Panc1 (cell line): ENCODE results near the gene CHST8. TPM values are rescaled to one million over a fixed set of nuclear protein-coding genes. Genes with fewer than 3 reads are reported as not detected.

ENCODE experiments used
- ATAC-seq: fragments of 200-7000 bp; cut with Tn5 transposase; 2 replicates; pipeline ENCODE4 v1.9.1; 2020; ENCODE audit warnings: mild to moderate bottlenecking, moderate library complexity
- BruUV-seq: library from RNA; stranded (reverse); fragments of 400-500 nt; replicated peaks from 2 replicates; lab custom pipeline; 2021; lab: Mats Ljungman, UMichigan
- CTCF ChIA-PET: fragments of 300-600 bp; sonication (Branson Sonifier 250); formaldehyde crosslinking; loops from one replicate; lab custom pipeline; 2022; ENCODE audit warnings: antibody characterized with exemption; lab: Charles Lee
- POLR2A ChIA-PET: fragments of 300-600 bp; sonication (Branson Sonifier 250); formaldehyde crosslinking; loops from one replicate; lab custom pipeline; 2022; ENCODE audit warnings: antibody characterized with exemption; lab: Charles Lee
- DNase-seq: peaks from one replicate; pipeline ENCODE4 v3.0.0-alpha.2; 2010; ENCODE audit warnings: low read depth, low spot score
- H3K27ac ChIP-seq: 2 replicates; pipeline ENCODE4 v1.5.1; 2011; ENCODE audit warnings: mild to moderate bottlenecking, low read length, inconsistent platforms
- H3K27me3 ChIP-seq: fragments of 200-500 bp; sonication (Bioruptor generic); 2 replicates; pipeline ENCODE4 v1.6.0; 2014; ENCODE audit warnings: low read length, inconsistent platforms; ENCODE audit not compliant: control insufficient read depth, insufficient read depth
- H3K36me3 ChIP-seq: fragments of 200-500 bp; sonication (Bioruptor generic); 2 replicates; pipeline ENCODE4 v1.5.1; 2014; ENCODE audit warnings: inconsistent platforms, mild to moderate bottlenecking, low read length, moderate library complexity; ENCODE audit not compliant: control insufficient read depth, insufficient read depth
- H3K4me1 ChIP-seq: 2 replicates; pipeline ENCODE4 v1.5.1; 2011; ENCODE audit warnings: inconsistent platforms, mild to moderate bottlenecking, low read length, moderate library complexity; ENCODE audit not compliant: control insufficient read depth, insufficient read depth
- H3K4me3 ChIP-seq, 2 experiments: 2 replicates each; pipeline ENCODE4 v1.5.1; 2011 to 2012; ENCODE audit warnings: low read depth in 2 of 2, low read length in 2 of 2, mild to moderate bottlenecking in 2 of 2, inconsistent platforms in 1 of 2, moderate library complexity in 1 of 2
- H3K9me3 ChIP-seq: fragments of 200-500 bp; sonication (Bioruptor generic); 2 replicates; pipeline ENCODE4 v1.5.1; 2014; ENCODE audit warnings: low read depth, mild to moderate bottlenecking, inconsistent platforms, low read length, moderate library complexity; ENCODE audit not compliant: control insufficient read depth, insufficient read depth
- POLR2AphosphoS5 ChIP-seq: IDR thresholded peaks from 2 replicates; pipeline ENCODE4 v1.6.1; 2012; ENCODE audit warnings: mild to moderate bottlenecking, low read depth, low read length, moderate library complexity
- SIN3A ChIP-seq: IDR thresholded peaks from 2 replicates; pipeline ENCODE4 v1.6.1; 2012; ENCODE audit warnings: low read depth, mild to moderate bottlenecking, low read length, moderate library complexity, borderline replicate concordance; ENCODE audit not compliant: insufficient read depth
- TCF7L2 ChIP-seq: IDR thresholded peaks from 2 replicates; pipeline ENCODE4 v1.6.1; 2011; ENCODE audit warnings: mild to moderate bottlenecking, low read depth, low read length, inconsistent platforms
- in situ Hi-C: cut with HindIII; loops from 2 replicates; pipeline ENCODE4 v1.10.0; 2016; ENCODE audit warnings: low sequenced_read_pairs, low pct_unique_long_range_greater_than_20kb
- intact Hi-C: fragments of 100-400 bp; cut with micrococcal nuclease; formaldehyde crosslinking; loops from one replicate; pipeline ENCODE4 v1.10.0; 2022; ENCODE audit not compliant: unreplicated experiment
- total RNA-seq: library from RNA; stranded (reverse); gene quantifications from one replicate; pipeline ENCODE4 v1.2.1, GENCODE V29; 2021; ENCODE audit not compliant: unreplicated experiment
- TF ChIP-seq, protein P1 (sequence below), 2 experiments: IDR thresholded peaks; 2 replicates each; pipeline ENCODE4 v1.6.1; 2011 to 2012; ENCODE audit warnings: low read depth in 2 of 2, control low read depth in 1 of 2, low read length in 1 of 2, mild to moderate bottlenecking in 1 of 2, moderate library complexity in 1 of 2; ENCODE audit not compliant: insufficient read depth in 1 of 2
- TF ChIP-seq, protein P2 (sequence below): fragments of 450-650 bp; IDR thresholded peaks from 2 replicates; pipeline ENCODE4 v1.5.1; 2017; ENCODE audit warnings: mild to moderate bottlenecking

Gene CHST8
- total RNA-seq, 1 experiment from 2014 or later = 0.28 TPM

GRCh38 chr19:33590224-33590623 lies 31.5 kb upstream of the CHST8 start:
- H3K9me3 ChIP-seq = no peaks in the 10 kb centered on the region; the same call in 1 of the 2 replicates

GRCh38 chr19:33595783-33596182 lies 26.0 kb upstream of the CHST8 start:
- DNase-seq (no peak), ATAC-seq (no peak)
- no peak overlapping the region for H3K27ac ChIP-seq
- no TSS peak for BruUV-seq
- H3K4me3 ChIP-seq = no peak overlapping the region
- POLR2A ChIA-PET = interaction anchor here (0.7 kb wide), 1 partner anchor 27 kb away, joined by 3 read pairs; no protein-coding TSS in a partner anchor
- no peaks in the 10 kb centered on the region for H3K36me3 ChIP-seq
- CTCF ChIA-PET = no interaction called here
- H3K4me1 ChIP-seq = no peaks in the 10 kb centered on the region
- TF ChIP-seq, protein P1, sequence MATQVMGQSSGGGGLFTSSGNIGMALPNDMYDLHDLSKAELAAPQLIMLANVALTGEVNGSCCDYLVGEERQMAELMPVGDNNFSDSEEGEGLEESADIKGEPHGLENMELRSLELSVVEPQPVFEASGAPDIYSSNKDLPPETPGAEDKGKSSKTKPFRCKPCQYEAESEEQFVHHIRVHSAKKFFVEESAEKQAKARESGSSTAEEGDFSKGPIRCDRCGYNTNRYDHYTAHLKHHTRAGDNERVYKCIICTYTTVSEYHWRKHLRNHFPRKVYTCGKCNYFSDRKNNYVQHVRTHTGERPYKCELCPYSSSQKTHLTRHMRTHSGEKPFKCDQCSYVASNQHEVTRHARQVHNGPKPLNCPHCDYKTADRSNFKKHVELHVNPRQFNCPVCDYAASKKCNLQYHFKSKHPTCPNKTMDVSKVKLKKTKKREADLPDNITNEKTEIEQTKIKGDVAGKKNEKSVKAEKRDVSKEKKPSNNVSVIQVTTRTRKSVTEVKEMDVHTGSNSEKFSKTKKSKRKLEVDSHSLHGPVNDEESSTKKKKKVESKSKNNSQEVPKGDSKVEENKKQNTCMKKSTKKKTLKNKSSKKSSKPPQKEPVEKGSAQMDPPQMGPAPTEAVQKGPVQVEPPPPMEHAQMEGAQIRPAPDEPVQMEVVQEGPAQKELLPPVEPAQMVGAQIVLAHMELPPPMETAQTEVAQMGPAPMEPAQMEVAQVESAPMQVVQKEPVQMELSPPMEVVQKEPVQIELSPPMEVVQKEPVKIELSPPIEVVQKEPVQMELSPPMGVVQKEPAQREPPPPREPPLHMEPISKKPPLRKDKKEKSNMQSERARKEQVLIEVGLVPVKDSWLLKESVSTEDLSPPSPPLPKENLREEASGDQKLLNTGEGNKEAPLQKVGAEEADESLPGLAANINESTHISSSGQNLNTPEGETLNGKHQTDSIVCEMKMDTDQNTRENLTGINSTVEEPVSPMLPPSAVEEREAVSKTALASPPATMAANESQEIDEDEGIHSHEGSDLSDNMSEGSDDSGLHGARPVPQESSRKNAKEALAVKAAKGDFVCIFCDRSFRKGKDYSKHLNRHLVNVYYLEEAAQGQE (IDR thresholded peaks at IDR 0.05; ENCODE audit: insufficient read depth in 1 of 2, low read depth in 2 of 2, low read length in 1 of 2) = no peak
- TF ChIP-seq TCF7L2 (no peak), POLR2AphosphoS5 (no peak), SIN3A (no peak)
- TF ChIP-seq, protein P2, sequence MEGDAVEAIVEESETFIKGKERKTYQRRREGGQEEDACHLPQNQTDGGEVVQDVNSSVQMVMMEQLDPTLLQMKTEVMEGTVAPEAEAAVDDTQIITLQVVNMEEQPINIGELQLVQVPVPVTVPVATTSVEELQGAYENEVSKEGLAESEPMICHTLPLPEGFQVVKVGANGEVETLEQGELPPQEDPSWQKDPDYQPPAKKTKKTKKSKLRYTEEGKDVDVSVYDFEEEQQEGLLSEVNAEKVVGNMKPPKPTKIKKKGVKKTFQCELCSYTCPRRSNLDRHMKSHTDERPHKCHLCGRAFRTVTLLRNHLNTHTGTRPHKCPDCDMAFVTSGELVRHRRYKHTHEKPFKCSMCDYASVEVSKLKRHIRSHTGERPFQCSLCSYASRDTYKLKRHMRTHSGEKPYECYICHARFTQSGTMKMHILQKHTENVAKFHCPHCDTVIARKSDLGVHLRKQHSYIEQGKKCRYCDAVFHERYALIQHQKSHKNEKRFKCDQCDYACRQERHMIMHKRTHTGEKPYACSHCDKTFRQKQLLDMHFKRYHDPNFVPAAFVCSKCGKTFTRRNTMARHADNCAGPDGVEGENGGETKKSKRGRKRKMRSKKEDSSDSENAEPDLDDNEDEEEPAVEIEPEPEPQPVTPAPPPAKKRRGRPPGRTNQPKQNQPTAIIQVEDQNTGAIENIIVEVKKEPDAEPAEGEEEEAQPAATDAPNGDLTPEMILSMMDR = no peak
- intact Hi-C loops (no loop called here), in situ Hi-C loops (no loop called here)
- no peaks in the 10 kb centered on the region for H3K9me3 ChIP-seq
- H3K27me3 ChIP-seq = peaks cover 8% of the 10 kb centered on the region; the same call in 1 of the 2 replicates

More at GRCh38 chr19:33590224-33590623, 31.5 kb upstream of the CHST8 start:
- Histone ChIP-seq H3K27ac (no peak overlapping the region), H3K36me3 (no peaks in the 10 kb centered on the region), H3K27me3 (peaks cover 13% of the 10 kb centered on the region; the same call in 1 of the 2 replicates), H3K4me3 (no peak overlapping the region), H3K4me1 (no peaks in the 10 kb centered on the region)
- ChIA-PET CTCF (no interaction called here), POLR2A (no interaction called here)
- no TSS peak for BruUV-seq
- no peak for DNase-seq
- in situ Hi-C loops = no loop called here
- no peak for ATAC-seq
- TF ChIP-seq, protein P1 (IDR thresholded peaks at IDR 0.05; ENCODE audit: insufficient read depth in 1 of 2, low read depth in 2 of 2, low read length in 1 of 2) = no peak
- TF ChIP-seq SIN3A (no peak), POLR2AphosphoS5 (no peak), TCF7L2 (no peak)
- TF ChIP-seq, protein P2 = no peak
- intact Hi-C loops = no loop called here
